ENCODE measurements around the gene STIL.

- TF ChIP-seq GATA3 (IDR thresholded peaks at IDR 0.05; ENCODE audit: low read depth, low read length) (no peak), GATA2 (IDR thresholded peaks at IDR 0.05; ENCODE audit: low read depth, low read length) (no peak)
Observed at GRCh38 chr1:47230692-47231300, 83.2 kb downstream of the STIL start.
